Measurements from ENCODE around the gene CMTR2. TPM values are rescaled to one million over a fixed set of nuclear protein-coding genes. Genes with fewer than 3 reads are reported as not detected.

Gene CMTR2
- polyA plus RNA-seq, 1 experiment, result 32.7 TPM

- ChIA-PET CTCF (interaction anchor here (1.1 kb wide), 1 partner anchor 9 kb away, joined by 3 read pairs; no protein-coding TSS in a partner anchor), POLR2A (no interaction called here)
- no peaks in the 10 kb centered on the region for H3K9me3 ChIP-seq (ENCODE audit: control insufficient read depth, insufficient read depth, low read length)
- no peak for DNase-seq (ENCODE audit: low read depth, low spot score)
- H3K27ac ChIP-seq (ENCODE audit: low read depth, low read length), result no peak overlapping the region
- TF ChIP-seq CTCF (IDR thresholded peaks at IDR 0.05; ENCODE audit: low read depth, low read length), result no peak
- H3K4me3 ChIP-seq (ENCODE audit: low read depth, low read length), result no peak overlapping the region
- H3K27me3 ChIP-seq (ENCODE audit: control insufficient read depth, insufficient read depth, low read length), result no peaks in the 10 kb centered on the region
Observed at GRCh38 chr16:71258372-71258771, 30.8 kb downstream of the CMTR2 start.

- no peak for TF ChIP-seq CTCF (IDR thresholded peaks at IDR 0.05; ENCODE audit: low read depth, low read length)
- H3K4me3 ChIP-seq (ENCODE audit: low read depth, low read length), result no peak overlapping the region
- DNase-seq (ENCODE audit: low read depth, low spot score), result no peak
- POLR2A ChIA-PET, result no interaction called here
- CTCF ChIA-PET, result interaction anchor here (1.1 kb wide), 1 partner anchor 8 kb away, joined by 3 read pairs; no protein-coding TSS in a partner anchor
- no peaks in the 10 kb centered on the region for H3K27me3 ChIP-seq (ENCODE audit: control insufficient read depth, insufficient read depth, low read length)
- H3K9me3 ChIP-seq (ENCODE audit: control insufficient read depth, insufficient read depth, low read length), result no peaks in the 10 kb centered on the region
- no peak overlapping the region for H3K27ac ChIP-seq (ENCODE audit: low read depth, low read length)
Observed at GRCh38 chr16:71257768-71258167, 31.4 kb downstream of the CMTR2 start.

- Histone ChIP-seq H3K9me3 (ENCODE audit: control insufficient read depth, insufficient read depth, low read length) (no peaks in the 10 kb centered on the region), H3K27ac (ENCODE audit: low read depth, low read length) (no peak overlapping the region), H3K4me3 (ENCODE audit: low read depth, low read length) (no peak overlapping the region), H3K27me3 (ENCODE audit: control insufficient read depth, insufficient read depth, low read length) (no peaks in the 10 kb centered on the region)
- no peak for DNase-seq (ENCODE audit: low read depth, low spot score)
- TF ChIP-seq CTCF (IDR thresholded peaks at IDR 0.05; ENCODE audit: low read depth, low read length), result no peak
- CTCF ChIA-PET, result no interaction called here
- POLR2A ChIA-PET, result no interaction called here
Observed at GRCh38 chr16:71255721-71256120, 33.5 kb downstream of the CMTR2 start.

GRCh38 chr16:71254832-71255525 lies 34.2 kb downstream of the CMTR2 start:
- ChIA-PET POLR2A (no interaction called here), CTCF (no interaction called here)
- H3K4me3 ChIP-seq (ENCODE audit: low read depth, low read length), result no peak overlapping the region
- no peak for TF ChIP-seq CTCF (IDR thresholded peaks at IDR 0.05; ENCODE audit: low read depth, low read length)
- no peak overlapping the region for H3K27ac ChIP-seq (ENCODE audit: low read depth, low read length)
- no peak for DNase-seq (ENCODE audit: low read depth, low spot score)
- H3K9me3 ChIP-seq (ENCODE audit: control insufficient read depth, insufficient read depth, low read length), result no peaks in the 10 kb centered on the region
- no peaks in the 10 kb centered on the region for H3K27me3 ChIP-seq (ENCODE audit: control insufficient read depth, insufficient read depth, low read length)

GRCh38 chr16:71250461-71251235 lies 38.6 kb downstream of the CMTR2 start:
- H3K9me3 ChIP-seq (ENCODE audit: control insufficient read depth, insufficient read depth, low read length), result no peaks in the 10 kb centered on the region
- ChIA-PET CTCF (interaction anchor here (1.0 to 1.8 kb wide), 2 partner anchors 60 to 61 kb away, joined by 4 to 9 read pairs; no protein-coding TSS in a partner anchor), POLR2A (no interaction called here)
- no peaks in the 10 kb centered on the region for H3K27me3 ChIP-seq (ENCODE audit: control insufficient read depth, insufficient read depth, low read length)
- H3K4me3 ChIP-seq (ENCODE audit: low read depth, low read length), result no peak overlapping the region
- DNase-seq (ENCODE audit: low read depth, low spot score), result no peak
- no peak for TF ChIP-seq CTCF (IDR thresholded peaks at IDR 0.05; ENCODE audit: low read depth, low read length)
- no peak overlapping the region for H3K27ac ChIP-seq (ENCODE audit: low read depth, low read length)

Measured in AG04450 (cell line).